GM21529 (cell line): ENCODE measurements around the gene STK38L.

Experiments used
- ATAC-seq: cut with Tn5 transposase; IDR thresholded peaks from one replicate; pipeline ENCODE4 v1.9.1; 2021; ENCODE audit not compliant: unreplicated experiment

STK38L gene

DNA sequence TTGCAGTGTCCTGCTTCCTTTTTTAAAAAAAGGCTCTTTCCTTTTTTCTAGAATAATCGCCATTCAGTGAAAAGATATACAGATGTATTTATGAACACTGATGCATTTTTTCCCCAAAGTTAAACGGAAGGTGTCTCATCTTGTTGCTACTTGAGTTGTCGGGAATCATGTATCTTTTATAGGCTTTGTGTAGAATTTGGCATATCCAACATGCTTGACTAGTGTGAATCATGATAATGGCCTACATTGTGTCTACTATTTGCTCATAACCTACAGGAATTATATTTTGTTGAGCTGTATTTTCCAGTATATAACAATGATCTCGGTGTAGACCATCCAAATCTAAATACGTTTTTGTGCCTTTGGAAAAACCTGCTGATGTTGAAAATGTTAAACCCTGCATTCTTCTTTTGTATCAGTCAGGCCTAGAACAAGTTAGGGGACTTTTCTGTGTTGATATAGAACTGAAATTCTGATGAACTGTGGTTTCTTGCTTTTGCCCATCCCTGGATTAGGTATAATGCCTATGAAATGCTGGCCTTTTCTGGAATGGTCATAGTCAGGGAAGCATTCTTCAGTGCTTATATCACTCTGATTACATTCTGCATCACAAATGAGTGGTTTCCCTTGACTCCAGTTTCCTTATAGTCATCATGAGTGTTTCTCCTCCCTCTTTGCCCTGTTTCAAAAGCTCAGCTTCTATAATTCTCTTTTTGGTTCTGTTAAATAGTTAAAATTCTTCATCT is 99.3 kb downstream of the STK38L start:
- ATAC-seq = no peak

DNA sequence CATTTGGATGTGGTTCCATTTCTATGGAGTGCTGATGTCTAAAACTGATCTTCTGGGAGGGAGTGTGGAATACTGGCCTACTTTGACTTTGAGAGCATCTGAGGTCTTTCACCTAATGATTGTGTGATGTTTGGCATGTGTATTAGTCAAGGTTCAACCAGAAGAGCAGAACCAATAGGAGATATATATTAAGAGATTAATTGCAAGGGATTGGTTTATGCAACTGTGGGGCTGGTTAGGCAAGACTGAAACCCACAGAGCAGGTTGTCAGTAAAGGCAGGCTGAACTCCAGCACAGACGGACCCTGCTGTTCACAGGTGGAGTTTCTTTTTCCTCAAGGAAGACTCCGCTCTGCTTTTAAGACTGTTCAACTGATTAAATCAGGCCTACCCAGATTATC is 100.2 kb downstream of the STK38L start:
- no peak for ATAC-seq

- ATAC-seq = no peak
These were observed 100.7 kb downstream of the STK38L start for GRCh38 chr12:27344760-27345159.

GRCh38 chr12:27345376-27345775 is 101.3 kb downstream of the STK38L start:
- no peak for ATAC-seq

DNA sequence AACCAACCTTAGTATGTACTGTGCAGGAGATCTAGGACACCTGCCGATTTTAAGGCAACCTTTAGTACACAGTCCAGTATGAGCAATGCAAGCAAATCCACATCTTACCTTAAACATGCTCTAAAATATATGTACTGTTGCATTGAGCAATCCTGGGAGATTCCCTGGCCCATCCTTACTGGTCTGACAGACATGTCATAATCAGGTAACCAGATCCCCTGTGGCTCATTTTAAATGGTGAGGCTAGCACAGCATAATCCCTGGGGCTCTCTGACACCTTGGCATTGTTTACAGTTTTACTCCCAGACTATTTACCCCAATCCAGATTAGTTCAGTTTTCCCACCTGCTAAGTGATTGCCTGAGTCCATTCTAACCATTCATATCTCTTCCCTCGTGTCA is 103.7 kb downstream of the STK38L start:
- ATAC-seq = no peak

DNA sequence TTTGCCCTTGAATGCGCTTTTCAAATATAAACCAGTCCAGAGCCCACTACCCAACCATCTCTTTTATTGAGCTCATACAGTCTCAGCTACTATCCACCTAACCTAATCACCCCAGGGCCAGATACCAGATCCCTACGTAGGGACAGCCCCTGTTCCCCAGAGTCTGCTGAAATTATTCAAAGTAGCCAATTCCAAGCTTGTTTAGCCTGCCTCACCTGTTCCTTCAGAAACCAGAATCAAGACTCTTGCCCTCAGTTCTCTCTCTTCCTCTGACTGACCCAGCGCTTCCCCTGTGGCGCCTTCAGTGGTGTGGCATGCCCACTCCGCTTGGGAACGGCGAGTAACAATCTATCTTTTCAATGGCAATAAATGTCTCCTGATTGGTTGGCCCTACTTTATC is 107.4 kb downstream of the STK38L start:
- ATAC-seq = no peak

GRCh38 chr12:27355486-27355885 is 111.4 kb downstream of the STK38L start:
- ATAC-seq = no peak

DNA sequence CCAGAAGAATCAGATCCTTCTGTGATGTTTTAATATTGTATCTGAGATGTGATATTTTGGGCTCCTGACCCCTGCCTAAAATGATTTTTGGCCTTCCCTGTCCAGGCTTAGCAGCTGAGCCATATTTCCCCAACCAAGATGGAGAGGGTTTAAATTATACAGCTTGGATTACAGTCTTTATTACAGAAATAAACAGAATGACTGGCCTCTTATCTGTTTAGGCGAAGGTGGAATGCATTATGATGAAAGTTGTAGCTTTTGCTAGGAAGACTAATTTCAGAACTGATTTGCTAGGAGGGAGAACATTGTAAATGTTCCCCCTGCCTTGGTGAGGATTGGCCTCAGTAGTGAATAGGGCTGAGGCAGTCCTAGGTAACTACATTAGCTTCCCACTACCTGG is 111.9 kb downstream of the STK38L start:
- ATAC-seq = no peak

- no peak for ATAC-seq
These were observed 115.7 kb downstream of the STK38L start for GRCh38 chr12:27359578-27360340.

DNA sequence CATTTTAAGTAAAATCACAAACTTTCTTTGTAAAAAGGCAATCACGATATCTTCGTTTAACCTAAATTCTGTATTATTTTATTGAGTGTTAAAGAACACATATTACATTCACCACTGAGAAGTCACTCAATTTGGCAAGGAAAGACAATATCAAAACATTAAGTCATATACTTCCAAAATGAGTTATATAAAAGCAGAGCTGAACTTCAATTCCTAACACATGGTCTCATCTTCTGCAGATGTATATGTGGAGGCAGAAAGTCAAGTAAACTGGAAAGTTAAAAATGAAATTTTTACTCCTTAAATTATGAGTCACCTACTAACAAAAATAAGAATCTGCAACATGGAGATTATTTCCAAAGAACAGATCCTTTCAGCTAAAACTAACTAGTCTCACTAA is 117.3 kb downstream of the STK38L start:
- ATAC-seq = no peak

GRCh38 chr12:27366621-27367020 is 122.5 kb downstream of the STK38L start:
- no peak for ATAC-seq

DNA sequence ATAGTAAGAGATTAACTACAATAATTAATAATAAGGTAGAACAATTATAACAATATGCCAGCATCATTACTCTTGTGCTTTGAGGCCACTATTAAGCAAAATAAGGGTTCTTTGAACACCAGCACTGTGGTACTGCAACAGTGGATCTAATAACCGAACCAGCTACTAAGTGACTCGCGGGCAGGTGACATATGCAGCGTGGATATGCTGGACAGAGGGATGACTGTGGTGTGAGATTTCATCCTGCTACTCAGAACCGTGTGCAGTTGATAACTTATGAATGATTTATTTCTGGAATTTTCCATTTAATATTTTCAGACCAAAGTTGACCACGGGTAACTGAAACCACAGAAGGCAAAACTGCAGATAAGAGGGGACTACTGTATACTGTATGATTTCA is 123.0 kb downstream of the STK38L start:
- no peak for ATAC-seq
